ENCODE measurements around the gene REXO4. TPM values are rescaled to one million over a fixed set of nuclear protein-coding genes. Genes with fewer than 3 reads are reported as not detected.
A peak's percentile ranks its signal among the peaks of the same experiment; 100 is the strongest.

The REXO4 gene
- total and polyA plus RNA-seq, 2 of the 4 experiments (the other 2 are of a cell fraction), result 16.1 to 21.8 TPM

- WGBS, 2 experiments (ENCODE audit: extremely low coverage in 2 of 2, insufficient read length in 1 of 2), result 76% methylated on average over 4 of the region's 4 CpGs; no CpG with 5 or more reads in 1 of the 2 experiments
- ChIA-PET POLR2A (ENCODE audit: unreplicated experiment) (no interaction called here), CTCF (no interaction called here)
- Histone ChIP-seq H2AFZ (replicated peaks; ENCODE audit: low read length, poor library complexity) (no peak overlapping the region), H2BK120ac (ENCODE audit: low read depth, low read length) (no peak overlapping the region), H2BK15ac (ENCODE audit: low read depth, low read length) (no peak overlapping the region), H4K5ac (ENCODE audit: low read depth, low read length) (no peak overlapping the region), H3K23ac (ENCODE audit: low read depth, low read length) (no peak overlapping the region), H3K27me3 (ENCODE audit: control insufficient read depth, insufficient read depth, low read length) (no peaks in the 10 kb centered on the region), H2BK20ac (ENCODE audit: low read depth, low read length) (no peak overlapping the region), H3K79me1 (ENCODE audit: low read depth in 1 of 2, low read length in 2 of 2) (no peaks in the 10 kb centered on the region), H3K4me1 (ENCODE audit: control insufficient read depth, insufficient read depth, low read length) (no peaks in the 10 kb centered on the region), H4K20me1 (ENCODE audit: insufficient read depth, low read length) (no peaks in the 10 kb centered on the region; the same call in 1 of the 2 replicates), H3K9me3 (ENCODE audit: control insufficient read depth, insufficient read depth, low read length) (no peaks in the 10 kb centered on the region), H3K9me1 (ENCODE audit: insufficient read depth, low read length) (no peaks in the 10 kb centered on the region), H2AK5ac (ENCODE audit: low read depth, low read length) (no peak overlapping the region), H3K36me3 (ENCODE audit: control insufficient read depth, insufficient read depth, low read length) (no peaks in the 10 kb centered on the region), H2AK9ac (replicated peaks; ENCODE audit: low read depth, low read length, poor library complexity) (no peak overlapping the region), H2BK5ac (ENCODE audit: low read depth, low read length, poor library complexity, severe bottlenecking) (peak overlapping the region; percentile 81), H3K4me2 (ENCODE audit: low read depth, low read length) (no peak overlapping the region), H3K14ac (replicated peaks; ENCODE audit: low read depth, low read length) (no peak overlapping the region), H3K4ac (ENCODE audit: low read depth, low read length) (no peak overlapping the region), H3K27ac (ENCODE audit: insufficient read depth, low read length) (no peak overlapping the region), H3K18ac (ENCODE audit: low read depth, low read length) (no peak overlapping the region), H4K91ac (ENCODE audit: insufficient read depth, low read depth, low read length) (no peak overlapping the region), H4K8ac (ENCODE audit: low read depth in 2 of 2, low read length in 2 of 2) (no peak overlapping the region), H3K4me3 (ENCODE audit: insufficient read depth, low read depth, low read length) (no peak overlapping the region), H3K9ac (ENCODE audit: low read depth, low read length) (no peak overlapping the region), H3K56ac (ENCODE audit: extremely low read depth, insufficient read depth, low read length) (no peak overlapping the region)
- intact Hi-C loops (cut with micrococcal nuclease) (no loop called here), in situ Hi-C loops (cut with MboI; ENCODE audit: low sequenced_read_pairs) (no loop called here), dilution Hi-C loops (cut with HindIII; ENCODE audit: low sequenced_read_pairs, unreplicated experiment) (no loop called here)
- ATAC-seq (ENCODE audit: low read depth), result no peak
- TF ChIP-seq MAZ (IDR thresholded peaks at IDR 0.05; ENCODE audit: borderline replicate concordance, low read depth, low read length), result no peak
- no peak for TF ChIP-seq RFX5 (IDR thresholded peaks at IDR 0.05; ENCODE audit: low read depth, low read length)
- TF ChIP-seq ELK1 (IDR thresholded peaks at IDR 0.05; ENCODE audit: borderline replicate concordance, low read depth, low read length), result no peak
- TF ChIP-seq CTCF (conservative IDR thresholded peaks at IDR 0.05; ENCODE audit: low read depth, low read length), result no peak
- TF ChIP-seq MXI1 (IDR thresholded peaks at IDR 0.05; ENCODE audit: borderline replicate concordance, low read depth, low read length), result no peak
- no peak for TF ChIP-seq RAD21 (IDR thresholded peaks at IDR 0.05; ENCODE audit: low read length)
- TF ChIP-seq BHLHE40 (IDR thresholded peaks at IDR 0.05; ENCODE audit: low read depth, low read length), result no peak
- no peak for TF ChIP-seq POLR2A (IDR thresholded peaks at IDR 0.05; ENCODE audit: low read depth, low read length)
- no peak for TF ChIP-seq SMC3 (IDR thresholded peaks at IDR 0.05; ENCODE audit: low read depth, low read length)
- TF ChIP-seq FOS (IDR thresholded peaks at IDR 0.05; ENCODE audit: low read depth, low read length), result no peak
- BruUV-seq (replicated peaks), result no TSS peak
- no peak for DNase-seq
Observed at GRCh38 chr9:133382507-133383141, 35.2 kb downstream of the REXO4 start.
